Mesenchymal stem cell (in vitro differentiated cells and primary cell): Measurements from ENCODE around the gene LENG8.
A peak's percentile ranks its signal among the peaks of the same experiment; 100 is the strongest.

Experiments
- DNase-seq: peaks from one replicate; pipeline ENCODE4 v3.0.0-alpha.2; 2013
- H2AFZ ChIP-seq: one replicate; pipeline ENCODE4 v1.6.1; 2013; ENCODE audit warnings: low read depth, mild to moderate bottlenecking, control low read depth, inconsistent platforms, low read length, moderate library complexity
- H2AK5ac ChIP-seq: 2 replicates; pipeline ENCODE4 v1.6.1; 2013; ENCODE audit warnings: low read length, moderate library complexity, mild to moderate bottlenecking, inconsistent platforms; ENCODE audit not compliant: severe bottlenecking
- H2BK120ac ChIP-seq: one replicate; pipeline ENCODE4 v1.6.1; 2013; ENCODE audit warnings: low read depth, mild to moderate bottlenecking, inconsistent platforms, low read length, moderate library complexity
- H2BK12ac ChIP-seq, 2 experiments: one replicate each; pipeline ENCODE4 v1.6.1; 2013; ENCODE audit warnings: inconsistent platforms in 2 of 2, low read length in 2 of 2, mild to moderate bottlenecking in 2 of 2, moderate library complexity in 2 of 2, control low read depth in 1 of 2
- H2BK15ac ChIP-seq: one replicate; pipeline ENCODE4 v1.6.1; 2013; ENCODE audit warnings: mild to moderate bottlenecking, low read depth, inconsistent platforms; ENCODE audit not compliant: poor library complexity, severe bottlenecking
- H2BK5ac ChIP-seq: 2 replicates; pipeline ENCODE4 v1.6.1; 2013; ENCODE audit warnings: low read depth, mild to moderate bottlenecking, low read length, control low read depth, inconsistent platforms; ENCODE audit not compliant: poor library complexity, severe bottlenecking
- H3K14ac ChIP-seq, 2 experiments: one replicate each; pipeline ENCODE4 v1.6.1; 2013; ENCODE audit warnings: inconsistent platforms in 2 of 2, low read length in 2 of 2, control low read depth in 1 of 2, mild to moderate bottlenecking in 1 of 2, moderate library complexity in 1 of 2
- H3K18ac ChIP-seq, 2 experiments: one replicate each; pipeline ENCODE4 v1.6.1; 2013; ENCODE audit warnings: inconsistent platforms in 2 of 2, low read length in 2 of 2, control low read depth in 1 of 2, low read depth in 1 of 2, mild to moderate bottlenecking in 1 of 2
- H3K23ac ChIP-seq, 2 experiments: one replicate each; pipeline ENCODE4 v1.6.1; 2013; ENCODE audit warnings: inconsistent platforms in 2 of 2, low read length in 2 of 2, mild to moderate bottlenecking in 2 of 2, moderate library complexity in 2 of 2, control low read depth in 1 of 2
- H3K27ac ChIP-seq: 2 replicates; pipeline ENCODE4 v1.5.1; 2013; ENCODE audit warnings: mild to moderate bottlenecking, moderate library complexity, low read length, control low read depth, inconsistent platforms; ENCODE audit not compliant: poor library complexity, severe bottlenecking
- H3K27me3 ChIP-seq, 2 experiments: 2 replicates each; pipeline versions ENCODE4 v1.6.1 to v1.7.0; 2013; ENCODE audit warnings: low read length in 2 of 2, mild to moderate bottlenecking in 2 of 2, moderate library complexity in 2 of 2, control low read depth in 1 of 2, inconsistent platforms in 1 of 2; ENCODE audit not compliant: control insufficient read depth in 1 of 2, insufficient read depth in 1 of 2
- H3K36me3 ChIP-seq, 2 experiments: 2 replicates each; pipeline versions ENCODE4 v1.6.1 to v1.7.0; 2013; ENCODE audit warnings: low read length in 2 of 2, control low read depth in 1 of 2, inconsistent platforms in 1 of 2, low read depth in 1 of 2, mild to moderate bottlenecking in 1 of 2; ENCODE audit not compliant: insufficient read depth in 2 of 2, control insufficient read depth in 1 of 2
- H3K4ac ChIP-seq, 2 experiments: one replicate each; pipeline ENCODE4 v1.6.1; 2013; ENCODE audit warnings: inconsistent platforms in 2 of 2, low read length in 2 of 2, mild to moderate bottlenecking in 2 of 2, moderate library complexity in 2 of 2, control low read depth in 1 of 2, low read depth in 1 of 2
- H3K4me1 ChIP-seq: 2 replicates; pipeline ENCODE4 v1.6.1; 2013; ENCODE audit warnings: low read depth, low read length, control low read depth; ENCODE audit not compliant: control insufficient read depth, insufficient read depth
- H3K4me2 ChIP-seq: 2 replicates; pipeline ENCODE4 v1.6.1; 2013; ENCODE audit warnings: low read length, mild to moderate bottlenecking, inconsistent platforms; ENCODE audit not compliant: poor library complexity, severe bottlenecking
- H3K4me3 ChIP-seq, 2 experiments: 2 replicates each; pipeline versions ENCODE4 v1.5.1 to v1.7.0; 2013; ENCODE audit warnings: low read length in 2 of 2, mild to moderate bottlenecking in 2 of 2, control low read depth in 1 of 2, low read depth in 1 of 2; ENCODE audit not compliant: insufficient read depth in 1 of 2
- H3K79me1 ChIP-seq: replicated peaks from 2 replicates; pipeline ENCODE4 v1.6.1; 2013; ENCODE audit warnings: mild to moderate bottlenecking, control low read depth, low read length, inconsistent platforms; ENCODE audit not compliant: poor library complexity, severe bottlenecking
- H3K9ac ChIP-seq: 2 replicates; pipeline ENCODE4 v1.7.0; 2013; ENCODE audit warnings: mild to moderate bottlenecking, low read length, moderate library complexity
- H3K9me3 ChIP-seq: 2 replicates; pipeline ENCODE4 v1.7.0; 2013; ENCODE audit warnings: mild to moderate bottlenecking, low read length; ENCODE audit not compliant: control insufficient read depth
- H4K8ac ChIP-seq: one replicate; pipeline ENCODE4 v1.6.1; 2013; ENCODE audit warnings: inconsistent platforms, mild to moderate bottlenecking, low read length, moderate library complexity
- H4K91ac ChIP-seq: one replicate; pipeline ENCODE4 v1.6.1; 2013; ENCODE audit warnings: mild to moderate bottlenecking, low read length, inconsistent platforms
- WGBS: methylation state at CpG from one replicate; pipeline ENCODE4 v1.1.7; 2013; ENCODE audit warnings: mixed read lengths; 5-methylcytosine and 5-hydroxymethylcytosine counted together

The LENG8 gene

GRCh38 chr19:54478677-54479266 is 29.8 kb downstream of the LENG8 start:
- no peak overlapping the region for H3K18ac ChIP-seq
- H2BK120ac ChIP-seq = no peak overlapping the region
- no peak overlapping the region for H2BK5ac ChIP-seq
- 11% methylated on average over 8 of the region's 10 CpGs for WGBS
- H3K27ac ChIP-seq = no peak overlapping the region
- peaks cover 2% of the 10 kb centered on the region for H3K4me1 ChIP-seq
- no peak overlapping the region for H3K9ac ChIP-seq
- H4K91ac ChIP-seq = no peak overlapping the region
- H3K4me2 ChIP-seq = no peak overlapping the region
- no peak overlapping the region for H2AFZ ChIP-seq
- no peaks in the 10 kb centered on the region for H3K79me1 ChIP-seq
- no peak overlapping the region for H2AK5ac ChIP-seq
- H3K4me3 ChIP-seq = no peak overlapping the region
- H3K9me3 ChIP-seq = no peaks in the 10 kb centered on the region
- H3K27me3 ChIP-seq = peaks cover 0 to 16% of the 10 kb centered on the region in 2 experiments
- no peak overlapping the region for H2BK15ac ChIP-seq
- H3K4ac ChIP-seq = no peak overlapping the region
- no peak overlapping the region for H2BK12ac ChIP-seq
- DNase-seq = peak; percentile 73
- H3K23ac ChIP-seq = no peak overlapping the region
- no peak overlapping the region for H3K14ac ChIP-seq
- H3K36me3 ChIP-seq = no peaks in the 10 kb centered on the region
- H4K8ac ChIP-seq = no peak overlapping the region

GRCh38 chr19:54480051-54480450 is 31.1 kb downstream of the LENG8 start:
- H2AFZ ChIP-seq = no peak overlapping the region
- H3K27ac ChIP-seq = no peak overlapping the region
- H3K36me3 ChIP-seq = no peaks in the 10 kb centered on the region

GRCh38 chr19:54481326-54481930 is 32.4 kb downstream of the LENG8 start:
- H4K91ac ChIP-seq = no peak overlapping the region
- H3K36me3 ChIP-seq = no peaks in the 10 kb centered on the region
- no peak overlapping the region for H2BK120ac ChIP-seq
- DNase-seq = peak; percentile 61
- H3K9ac ChIP-seq = no peak overlapping the region
- H3K18ac ChIP-seq = no peak overlapping the region
- H3K79me1 ChIP-seq = no peaks in the 10 kb centered on the region
- no peak overlapping the region for H3K4ac ChIP-seq
- no peak overlapping the region for H2BK15ac ChIP-seq
- H2AFZ ChIP-seq = no peak overlapping the region
- no peak overlapping the region for H3K4me2 ChIP-seq
- H4K8ac ChIP-seq = no peak overlapping the region
- H3K23ac ChIP-seq = no peak overlapping the region
- H2BK5ac ChIP-seq = no peak overlapping the region
- WGBS = 24% methylated on average over 15 of the region's 16 CpGs
- no peak overlapping the region for H3K27ac ChIP-seq
- H3K4me1 ChIP-seq = no peaks in the 10 kb centered on the region
- no peak overlapping the region for H3K4me3 ChIP-seq
- H2AK5ac ChIP-seq = no peak overlapping the region
- no peak overlapping the region for H2BK12ac ChIP-seq
- no peaks in the 10 kb centered on the region for H3K9me3 ChIP-seq
- H3K14ac ChIP-seq = no peak overlapping the region
- peaks cover 0 to 19% of the 10 kb centered on the region in 2 experiments for H3K27me3 ChIP-seq

More at GRCh38 chr19:54480051-54480450, 31.1 kb downstream of the LENG8 start:
- H3K4ac ChIP-seq = no peak overlapping the region
- no peaks in the 10 kb centered on the region for H3K79me1 ChIP-seq
- no peak overlapping the region for H3K23ac ChIP-seq
- H2BK15ac ChIP-seq = no peak overlapping the region
- H2BK5ac ChIP-seq = no peak overlapping the region
- DNase-seq = no peak
- H4K8ac ChIP-seq = no peak overlapping the region
- no peak overlapping the region for H3K9ac ChIP-seq
- H4K91ac ChIP-seq = no peak overlapping the region
- H2BK120ac ChIP-seq = no peak overlapping the region
- H2AK5ac ChIP-seq = no peak overlapping the region
- H3K9me3 ChIP-seq = no peaks in the 10 kb centered on the region
- no peak overlapping the region for H3K18ac ChIP-seq
- no peaks in the 10 kb centered on the region for H3K4me1 ChIP-seq
- H3K27me3 ChIP-seq = peaks cover 0 to 19% of the 10 kb centered on the region in 2 experiments
- H3K4me2 ChIP-seq = no peak overlapping the region
- H2BK12ac ChIP-seq = no peak overlapping the region
- 95% methylated on average over 1 of the region's 2 CpGs for WGBS
- H3K4me3 ChIP-seq = no peak overlapping the region
- no peak overlapping the region for H3K14ac ChIP-seq

- Histone ChIP-seq H3K18ac (no peak overlapping the region), H3K4me1 (no peaks in the 10 kb centered on the region), H3K14ac (no peak overlapping the region), H2AFZ (no peak overlapping the region), H2BK15ac (no peak overlapping the region), H2BK120ac (no peak overlapping the region), H3K27me3 (peaks cover 0 to 19% of the 10 kb centered on the region in 2 experiments), H2BK12ac (no peak overlapping the region), H3K9me3 (no peaks in the 10 kb centered on the region), H3K9ac (no peak overlapping the region), H3K79me1 (no peaks in the 10 kb centered on the region), H3K4me2 (no peak overlapping the region), H3K36me3 (no peaks in the 10 kb centered on the region), H2BK5ac (no peak overlapping the region), H3K23ac (no peak overlapping the region), H4K91ac (no peak overlapping the region), H3K4me3 (no peak overlapping the region), H4K8ac (no peak overlapping the region), H2AK5ac (no peak overlapping the region), H3K27ac (no peak overlapping the region), H3K4ac (no peak overlapping the region)
- whole genome bisulfite sequencing = 100% methylated on average over 3 of the region's 3 CpGs
- DNase-seq = no peak
Measured at GRCh38 chr19:54482889-54483288, 33.9 kb downstream of the LENG8 start.
